Psoas muscle (tissue), 8 donors: ENCODE results near the gene BFSP2. TPM values are rescaled to one million over a fixed set of nuclear protein-coding genes. Genes with fewer than 3 reads are reported as not detected.

Experiments
- ATAC-seq, 4 donors: fragments of 200-7000 bp; cut with Tn5 transposase; one replicate each; pipeline ENCODE4 v1.9.1; 2020; ENCODE audit warnings: moderate library complexity in 3 of 4, mild to moderate bottlenecking in 2 of 4
- DNase-seq, 2 donors: peaks; one replicate each; pipeline ENCODE4 v3.0.0-alpha.2; 2020
- H3K27ac ChIP-seq: fragments of 200-600 bp; one replicate; pipeline ENCODE4 v1.8.0; 2022
- H3K27me3 ChIP-seq, 3 donors: fragments of 200-600 bp in 1 of 3; one replicate each; pipeline versions ENCODE4 v1.6.1 to v1.8.0; 2013 to 2022; ENCODE audit warnings: low read length in 2 of 3, mild to moderate bottlenecking in 2 of 3, moderate library complexity in 1 of 3; ENCODE audit not compliant: insufficient read depth in 3 of 3
- H3K36me3 ChIP-seq, 2 donors: fragments of 200-600 bp in 1 of 2; one replicate each; pipeline versions ENCODE4 v1.6.1 to v1.8.0; 2013 to 2022; ENCODE audit warnings: low read depth in 1 of 2, mild to moderate bottlenecking in 1 of 2, moderate library complexity in 1 of 2; ENCODE audit not compliant: insufficient read depth in 1 of 2
- H3K4me1 ChIP-seq: fragments of 200-600 bp; one replicate; pipeline ENCODE4 v1.8.0; 2022
- H3K4me3 ChIP-seq: fragments of 200-600 bp; one replicate; pipeline ENCODE4 v1.8.0; 2022; ENCODE audit warnings: mild to moderate bottlenecking
- H3K9me3 ChIP-seq: fragments of 200-600 bp; one replicate; pipeline ENCODE4 v1.8.0; 2022
- CTCF ChIP-seq: fragments of 200-600 bp; IDR thresholded peaks from one replicate; pipeline ENCODE4 v1.8.0; 2022; ENCODE audit warnings: antibody characterized with exemption
- WGBS, 3 donors: extraction: QIAGEN DNeasy Blood & Tissue Kit; methylation state at CpG; one replicate each; pipeline versions ENCODE4 v1.1.6 to v1.1.7; 2013; 5-methylcytosine and 5-hydroxymethylcytosine counted together
- intact Hi-C, 2 donors: fragments of 100-400 bp; cut with DNase I; formaldehyde crosslinking; loops; one replicate each; pipeline versions ENCODE4 v1.11.0 to v1.14.2; 2022
- polyA plus RNA-seq, 3 donors: library from polyadenylated mRNA; stranded (reverse); fragments of 200-250 nt; gene quantifications; one replicate each; pipeline ENCODE4 v1.2.3, GENCODE V29; 2013
- total RNA-seq, 4 donors: library from RNA; stranded (reverse); fragmentation: NEBNext Ultra II Directional in 2 of 4; extraction: Animal tissue kit (Norgen Biotek cat#: 25700) in 2 of 4; gene quantifications; one replicate each; pipeline versions ENCODE4 v1.2.1 to v1.2.4, GENCODE V29; 2021 to 2023
- donor health status: healthy with polysubstance abuse.
- donor health status: DM: no; HTN: no; CAD: no; lungs with moderate emphysema.
- donor health status: Bipolar disorder and iron deficiency.
- donor health status: healthy.
- donor health status: DM: yes; HTN: yes; CAD: no.
- donor health status: DM: no; HTN: no; CAD: no.
- donor health status: DM: no; HTN: no; CAD: no.
- donor health status: DM: yes; HTN: yes; CAD: no.

Gene BFSP2
- total and polyA plus RNA-seq, 7 donors = not detected

DNA sequence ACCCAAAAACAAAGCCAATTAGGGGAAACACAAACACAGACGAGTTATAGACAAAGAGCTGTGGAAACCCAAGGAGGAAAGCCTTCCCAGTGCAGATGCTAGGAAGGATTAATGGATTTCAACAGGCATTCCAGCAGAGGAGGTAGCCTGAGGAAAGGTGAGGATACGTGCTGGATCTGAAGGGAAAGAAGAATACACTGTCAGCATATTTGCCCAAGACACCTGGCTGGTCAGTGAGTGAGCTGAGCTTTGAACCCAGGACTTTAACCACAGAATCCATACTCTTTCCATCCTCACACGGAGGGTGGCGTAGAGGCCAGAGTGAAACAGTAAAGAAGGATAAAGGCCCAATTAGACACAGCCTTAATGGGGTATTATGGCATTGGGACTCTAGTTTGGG, 9.1 kb upstream of the BFSP2 start:
- no peaks in the 10 kb centered on the region for H3K9me3 ChIP-seq
- H3K27me3 ChIP-seq = no peaks in the 10 kb centered on the region
- intact Hi-C loops = no loop called here
- 88 to 96% (median 91%) methylated on average over 4 of the region's 4 CpGs for WGBS, 3 donors
- ATAC-seq (no peak), DNase-seq (no peak)
- peaks cover 5% of the 10 kb centered on the region for H3K4me1 ChIP-seq
- no peaks in the 10 kb centered on the region for H3K36me3 ChIP-seq
- no peak for TF ChIP-seq CTCF
- no peak overlapping the region for H3K4me3 ChIP-seq
- H3K27ac ChIP-seq = no peak overlapping the region

- H3K4me1 ChIP-seq = peaks cover 5% of the 10 kb centered on the region
- H3K9me3 ChIP-seq = no peaks in the 10 kb centered on the region
- no peak for TF ChIP-seq CTCF
- WGBS, 3 donors = 71 to 84% (median 79%) methylated on average over 1 of the region's 1 CpG
- H3K27ac ChIP-seq = no peak overlapping the region
- H3K27me3 ChIP-seq = no peaks in the 10 kb centered on the region
- DNase-seq (no peak), ATAC-seq (peak; percentile 55 to 83 (median 76))
- intact Hi-C loops = no loop called here
- H3K36me3 ChIP-seq = no peaks in the 10 kb centered on the region
- no peak overlapping the region for H3K4me3 ChIP-seq
These were observed 6.7 kb upstream of the BFSP2 start for GRCh38 chr3:133393204-133393603.

DNA sequence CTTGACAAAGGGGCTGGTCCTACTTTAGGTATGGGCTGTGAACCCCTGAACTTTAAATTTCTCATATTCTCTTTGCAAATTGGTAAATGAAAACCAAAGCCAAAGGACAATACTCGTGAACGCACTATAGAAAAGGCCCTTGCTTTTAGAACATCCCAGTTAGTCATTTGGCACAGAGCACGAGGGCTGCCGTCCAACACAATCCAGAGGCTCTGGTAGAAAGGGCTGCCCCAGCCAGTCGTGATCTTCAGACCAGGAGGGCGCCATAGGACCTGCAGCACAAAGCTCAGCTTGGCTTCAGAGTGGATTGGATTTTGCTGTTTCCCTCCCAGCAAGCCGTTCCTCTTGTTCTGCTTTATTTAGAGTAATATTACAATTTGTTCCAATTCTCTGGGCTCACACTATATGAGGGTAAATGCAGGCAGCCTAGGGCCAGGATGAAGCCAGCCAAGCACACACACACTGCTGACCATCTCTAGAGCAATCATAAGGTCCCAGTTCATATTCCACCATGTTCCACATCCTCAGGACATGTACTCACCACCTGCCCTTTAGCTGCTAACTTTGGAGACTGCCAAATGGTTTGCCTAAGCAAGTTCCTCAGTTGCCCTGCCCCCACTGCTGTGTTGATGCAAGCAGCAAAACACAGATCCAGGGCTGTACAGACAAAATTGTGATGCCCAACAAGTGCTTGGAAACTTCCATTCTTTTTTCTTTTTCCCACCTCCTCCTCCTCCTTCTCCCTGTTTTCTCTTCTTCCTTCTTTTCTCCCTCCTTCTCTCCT, 6.0 kb upstream of the BFSP2 start:
- Histone ChIP-seq H3K27ac (no peak overlapping the region), H3K9me3 (no peaks in the 10 kb centered on the region), H3K4me1 (peaks cover 5% of the 10 kb centered on the region), H3K27me3 (no peaks in the 10 kb centered on the region), H3K4me3 (no peak overlapping the region), H3K36me3 (no peaks in the 10 kb centered on the region)
- 35 to 47% (median 35%) methylated on average over 7 of the region's 7 CpGs for WGBS, 3 donors
- DNase-seq (peak in 1 of 2 donors; percentile 33), ATAC-seq (peak; percentile 39 to 80 (median 62))
- intact Hi-C loops = no loop called here
- TF ChIP-seq CTCF = no peak

- TF ChIP-seq CTCF = no peak
- WGBS, 3 donors = 47 to 68% (median 54%) methylated on average over 1 of the region's 1 CpG
These were observed 5.1 kb upstream of the BFSP2 start for GRCh38 chr3:133394561-133395311.

More at GRCh38 chr3:133394561-133395311, 5.1 kb upstream of the BFSP2 start:
- ATAC-seq (no peak), DNase-seq (no peak)
- intact Hi-C loops = no loop called here
- no peaks in the 10 kb centered on the region for H3K36me3 ChIP-seq
- no peak overlapping the region for H3K27ac ChIP-seq
- no peaks in the 10 kb centered on the region for H3K9me3 ChIP-seq
- H3K4me1 ChIP-seq = peaks cover 5% of the 10 kb centered on the region
- H3K4me3 ChIP-seq = no peak overlapping the region
- no peaks in the 10 kb centered on the region for H3K27me3 ChIP-seq
